Activated CD8-positive, alpha-beta T cell treated with anti-CD3 and anti-CD28 coated beads for 36 hours (primary cell): ENCODE measurements around the gene PDE4C. TPM values are rescaled to one million over a fixed set of nuclear protein-coding genes. Genes with fewer than 3 reads are reported as not detected.

Experiments used
- ATAC-seq: fragments of 200-7000 bp; cut with Tn5 transposase; one replicate; pipeline ENCODE4 v1.10.0; 2021; ENCODE audit warnings: mild to moderate bottlenecking, moderate library complexity
- CTCF ChIA-PET: fragments of 350-600 bp; sonication (Branson Sonifier 250); formaldehyde crosslinking; loops from one replicate; lab custom pipeline; 2021; ENCODE audit warnings: antibody characterized with exemption; lab: Charles Lee
- POLR2A ChIA-PET: fragments of 350-600 bp; sonication (Branson Sonifier 250); formaldehyde crosslinking; loops from one replicate; lab custom pipeline; 2021; ENCODE audit warnings: antibody characterized with exemption; lab: Charles Lee
- DNase-seq: peaks from one replicate; pipeline ENCODE4 v3.0.0-alpha.2; 2020
- H3K27ac Mint-ChIP-seq: one replicate; pipeline ENCODE4 v1.8.0; 2021; ENCODE audit warnings: mild to moderate bottlenecking, mixed read lengths
- H3K27me3 Mint-ChIP-seq: one replicate; pipeline ENCODE4 v1.8.0; 2021; ENCODE audit warnings: mixed read lengths
- H3K36me3 Mint-ChIP-seq: one replicate; pipeline ENCODE4 v1.8.0; 2021; ENCODE audit warnings: low read depth, mixed read lengths
- H3K4me1 Mint-ChIP-seq: one replicate; pipeline ENCODE4 v1.8.0; 2021; ENCODE audit warnings: low read depth, mixed read lengths
- H3K4me3 Mint-ChIP-seq: one replicate; pipeline ENCODE4 v1.8.0; 2021; ENCODE audit warnings: mild to moderate bottlenecking, moderate library complexity, mixed read lengths
- H3K9me3 Mint-ChIP-seq: one replicate; pipeline ENCODE4 v1.8.0; 2021; ENCODE audit warnings: mixed read lengths
- CTCF ChIP-seq: fragments of 200-600 bp; IDR thresholded peaks from one replicate; pipeline ENCODE4 v1.8.0; 2022; ENCODE audit warnings: antibody characterized with exemption, mild to moderate bottlenecking
- intact Hi-C: fragments of 100-400 bp; cut with micrococcal nuclease; formaldehyde crosslinking; loops from one replicate; pipeline ENCODE4 v1.10.0; 2022
- total RNA-seq, 2 experiments: library from RNA; stranded (reverse); gene quantifications; one replicate each; pipeline ENCODE4 v1.2.3, GENCODE V29; 2021

Gene PDE4C
- total RNA-seq, 2 experiments from 2014 or later = 0.38 TPM; not detected in 1

- Mint-ChIP-seq H3K9me3 (no peaks in the 10 kb centered on the region), H3K4me1 (peaks cover 20% of the 10 kb centered on the region), H3K27ac (no peak overlapping the region), H3K36me3 (no peaks in the 10 kb centered on the region), H3K4me3 (no peak overlapping the region), H3K27me3 (no peaks in the 10 kb centered on the region)
- intact Hi-C loops = no loop called here
- ATAC-seq (no peak), DNase-seq (no peak)
- ChIA-PET POLR2A (interaction anchor here (1.0 kb wide), 1 partner anchor 12 kb away, joined by 3 read pairs; no protein-coding TSS in a partner anchor), CTCF (interaction anchor here (3.0 to 5.3 kb wide), 2 partner anchors 63 to 198 kb away, joined by 12 to 52 read pairs; a partner anchor contains a TSS)
- TF ChIP-seq CTCF = no peak
Observed at GRCh38 chr19:18190278-18190677, 36.0 kb downstream of the PDE4C start.

- Mint-ChIP-seq H3K27ac (no peak overlapping the region), H3K4me3 (no peak overlapping the region), H3K27me3 (no peaks in the 10 kb centered on the region), H3K4me1 (no peaks in the 10 kb centered on the region), H3K36me3 (no peaks in the 10 kb centered on the region), H3K9me3 (no peaks in the 10 kb centered on the region)
- intact Hi-C loops = no loop called here
- ChIA-PET CTCF (interaction anchor here (1.3 to 1.6 kb wide), 3 partner anchors 24 to 66 kb away, joined by 3 to 7 read pairs (median 6); no protein-coding TSS in a partner anchor), POLR2A (interaction anchor here (0.9 kb wide), 1 partner anchor 18 kb away, joined by 3 read pairs; the partner anchor contains the start of gene RAB3A)
- TF ChIP-seq CTCF = no peak
- ATAC-seq (no peak), DNase-seq (no peak)
Observed at GRCh38 chr19:18185538-18185937, 40.7 kb downstream of the PDE4C start.

- H3K27ac Mint-ChIP-seq = no peak overlapping the region
- H3K4me3 Mint-ChIP-seq = no peak overlapping the region
- ATAC-seq = no peak
- intact Hi-C loops = no loop called here
- ChIA-PET CTCF (interaction anchor here (1.0 to 3.8 kb wide), 5 partner anchors 9 to 228 kb away, joined by 4 to 20 read pairs (median 5); partner anchors contain the start of gene MPV17L2), POLR2A (interaction anchor here (0.6 to 1.3 kb wide), 3 partner anchors 9 to 20 kb away, joined by 3 read pairs; partner anchors contain the start of genes MPV17L2 and RAB3A)
- H3K36me3 Mint-ChIP-seq = no peaks in the 10 kb centered on the region
- TF ChIP-seq CTCF = no peak
- H3K9me3 Mint-ChIP-seq = no peaks in the 10 kb centered on the region
- DNase-seq = no peak
- no peaks in the 10 kb centered on the region for H3K27me3 Mint-ChIP-seq
- no peaks in the 10 kb centered on the region for H3K4me1 Mint-ChIP-seq
Observed at GRCh38 chr19:18183529-18183928, 42.7 kb downstream of the PDE4C start.

GRCh38 chr19:18179957-18180356 is 46.3 kb downstream of the PDE4C start:
- Mint-ChIP-seq H3K4me3 (no peak overlapping the region), H3K27ac (no peak overlapping the region), H3K9me3 (no peaks in the 10 kb centered on the region), H3K27me3 (no peaks in the 10 kb centered on the region), H3K36me3 (peaks cover 4% of the 10 kb centered on the region), H3K4me1 (no peaks in the 10 kb centered on the region)
- POLR2A ChIA-PET = no interaction called here
- no peak for TF ChIP-seq CTCF
- intact Hi-C loops = no loop called here
- ATAC-seq = no peak
- CTCF ChIA-PET = interaction anchor here (2.6 kb wide), 1 partner anchor 209 kb away, joined by 6 read pairs; no protein-coding TSS in a partner anchor
- no peak for DNase-seq
